DND-41 (cell line): ENCODE measurements around the gene ABCC12.

Experiments
- ATAC-seq: fragments of 200-7000 bp; cut with Tn5 transposase; 3 replicates; pipeline ENCODE4 v1.9.1; 2021; ENCODE audit warnings: low read depth; ENCODE audit not compliant: insufficient read depth
- DNase-seq: peaks from one replicate; pipeline ENCODE4 v3.0.0-alpha.2; 2020
- H2AFZ ChIP-seq: 2 replicates; pipeline ENCODE4 v1.6.0; 2012; ENCODE audit warnings: low read depth, low read length
- H3K27ac ChIP-seq: 2 replicates; pipeline ENCODE4 v1.5.1; 2012; ENCODE audit warnings: low read length, inconsistent platforms
- H3K27me3 ChIP-seq: fragments of 200-600 bp; sonication (generic); 2 replicates; pipeline ENCODE4 v1.6.0; 2012; ENCODE audit warnings: low read length, mild to moderate bottlenecking, inconsistent platforms; ENCODE audit not compliant: insufficient read depth, poor library complexity
- H3K36me3 ChIP-seq: 2 replicates; pipeline ENCODE4 v1.5.1; 2012; ENCODE audit warnings: low read length, inconsistent platforms; ENCODE audit not compliant: insufficient read depth
- H3K4me1 ChIP-seq: 2 replicates; pipeline ENCODE4 v1.5.1; 2012; ENCODE audit warnings: mild to moderate bottlenecking, low read length; ENCODE audit not compliant: insufficient read depth
- H3K4me2 ChIP-seq: 2 replicates; pipeline ENCODE4 v1.6.0; 2012; ENCODE audit warnings: mild to moderate bottlenecking, moderate library complexity, low read length, inconsistent platforms; ENCODE audit not compliant: insufficient read depth
- H3K4me3 ChIP-seq, 2 experiments: fragments of 200-600 bp in 1 of 2; shearing (Covaris generic) in 1 of 2; 2 replicates each; pipeline ENCODE4 v1.5.1; 2012 to 2016; ENCODE audit warnings: inconsistent platforms in 2 of 2, low read length in 2 of 2, mild to moderate bottlenecking in 2 of 2, low read depth in 1 of 2, moderate library complexity in 1 of 2
- H3K79me2 ChIP-seq: 2 replicates; pipeline ENCODE4 v1.6.0; 2012; ENCODE audit warnings: low read length, inconsistent platforms; ENCODE audit not compliant: insufficient read depth
- H3K9ac ChIP-seq: 2 replicates; pipeline ENCODE4 v1.6.0; 2012; ENCODE audit warnings: low read depth, mild to moderate bottlenecking, inconsistent platforms, low read length, moderate library complexity
- H3K9me3 ChIP-seq: 2 replicates; pipeline ENCODE4 v1.5.1; 2012; ENCODE audit warnings: low read length, moderate library complexity, mild to moderate bottlenecking, inconsistent platforms; ENCODE audit not compliant: insufficient read depth, severe bottlenecking
- H4K20me1 ChIP-seq: 2 replicates; pipeline ENCODE4 v1.6.0; 2012; ENCODE audit warnings: low read length; ENCODE audit not compliant: insufficient read depth
- EZH2 ChIP-seq: IDR thresholded peaks from 3 replicates; pipeline ENCODE4 v1.6.1; 2012; ENCODE audit warnings: borderline replicate concordance, low read depth, mild to moderate bottlenecking, moderate library complexity, low read length, inconsistent platforms; ENCODE audit not compliant: severe bottlenecking
- TF ChIP-seq, protein P1 (sequence below): IDR thresholded peaks from 2 replicates; pipeline ENCODE4 v1.5.1; 2012; ENCODE audit warnings: borderline replicate concordance, low read length, moderate library complexity, mild to moderate bottlenecking; ENCODE audit not compliant: poor library complexity, severe bottlenecking; ENCODE audit errors: extremely low read depth

ABCC12 gene

DNA sequence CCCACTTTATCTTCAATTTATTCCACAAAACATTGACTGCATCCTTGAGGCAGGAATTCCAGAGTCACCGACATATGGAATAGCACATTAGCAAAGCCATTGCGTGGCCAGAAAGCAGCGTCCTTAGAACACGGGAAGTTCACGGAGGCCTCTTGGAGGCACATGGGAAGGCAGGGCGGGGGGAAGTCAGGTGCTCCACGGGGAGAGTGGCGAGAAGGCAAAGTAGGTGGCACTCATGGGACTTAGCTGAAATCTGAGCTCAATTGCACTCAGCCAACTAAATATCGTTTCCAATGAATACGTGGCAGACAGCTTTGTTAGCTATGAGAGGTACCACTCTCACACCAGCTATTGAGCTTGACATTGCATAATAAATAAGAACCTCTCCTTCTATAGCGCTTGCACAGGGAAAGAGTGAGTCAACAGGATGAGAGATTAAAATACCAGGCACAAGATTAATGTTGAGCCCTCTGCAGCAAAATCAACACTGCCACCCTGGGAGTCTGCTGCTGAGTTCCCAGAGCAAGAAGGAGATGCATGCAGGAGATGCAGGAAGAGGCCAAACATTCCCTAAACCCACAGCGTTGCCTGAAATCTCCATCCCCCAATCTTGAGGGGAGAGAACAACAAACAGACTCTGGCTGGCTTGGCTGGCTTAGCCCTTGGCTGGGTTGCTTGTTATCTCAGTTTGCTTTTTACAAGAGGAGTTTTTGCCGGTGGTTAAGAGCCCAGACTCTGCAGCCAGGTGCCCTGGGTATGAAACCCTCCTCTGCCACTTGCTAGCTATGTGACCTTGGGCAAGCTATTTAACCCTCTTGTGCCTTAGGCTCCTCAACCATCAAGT, 28.8 kb downstream of the ABCC12 start:
- Histone ChIP-seq H3K79me2 (no peaks in the 10 kb centered on the region), H3K9ac (no peak overlapping the region), H3K4me1 (no peaks in the 10 kb centered on the region), H3K27ac (no peak overlapping the region), H3K36me3 (no peaks in the 10 kb centered on the region), H4K20me1 (no peaks in the 10 kb centered on the region), H3K27me3 (no peaks in the 10 kb centered on the region), H3K9me3 (no peaks in the 10 kb centered on the region), H3K4me3 (no peak overlapping the region), H2AFZ (no peak overlapping the region), H3K4me2 (no peak overlapping the region)
- TF ChIP-seq, protein P1, sequence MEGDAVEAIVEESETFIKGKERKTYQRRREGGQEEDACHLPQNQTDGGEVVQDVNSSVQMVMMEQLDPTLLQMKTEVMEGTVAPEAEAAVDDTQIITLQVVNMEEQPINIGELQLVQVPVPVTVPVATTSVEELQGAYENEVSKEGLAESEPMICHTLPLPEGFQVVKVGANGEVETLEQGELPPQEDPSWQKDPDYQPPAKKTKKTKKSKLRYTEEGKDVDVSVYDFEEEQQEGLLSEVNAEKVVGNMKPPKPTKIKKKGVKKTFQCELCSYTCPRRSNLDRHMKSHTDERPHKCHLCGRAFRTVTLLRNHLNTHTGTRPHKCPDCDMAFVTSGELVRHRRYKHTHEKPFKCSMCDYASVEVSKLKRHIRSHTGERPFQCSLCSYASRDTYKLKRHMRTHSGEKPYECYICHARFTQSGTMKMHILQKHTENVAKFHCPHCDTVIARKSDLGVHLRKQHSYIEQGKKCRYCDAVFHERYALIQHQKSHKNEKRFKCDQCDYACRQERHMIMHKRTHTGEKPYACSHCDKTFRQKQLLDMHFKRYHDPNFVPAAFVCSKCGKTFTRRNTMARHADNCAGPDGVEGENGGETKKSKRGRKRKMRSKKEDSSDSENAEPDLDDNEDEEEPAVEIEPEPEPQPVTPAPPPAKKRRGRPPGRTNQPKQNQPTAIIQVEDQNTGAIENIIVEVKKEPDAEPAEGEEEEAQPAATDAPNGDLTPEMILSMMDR = no peak
- no peak for TF ChIP-seq EZH2
- ATAC-seq (no peak), DNase-seq (no peak)

DNA sequence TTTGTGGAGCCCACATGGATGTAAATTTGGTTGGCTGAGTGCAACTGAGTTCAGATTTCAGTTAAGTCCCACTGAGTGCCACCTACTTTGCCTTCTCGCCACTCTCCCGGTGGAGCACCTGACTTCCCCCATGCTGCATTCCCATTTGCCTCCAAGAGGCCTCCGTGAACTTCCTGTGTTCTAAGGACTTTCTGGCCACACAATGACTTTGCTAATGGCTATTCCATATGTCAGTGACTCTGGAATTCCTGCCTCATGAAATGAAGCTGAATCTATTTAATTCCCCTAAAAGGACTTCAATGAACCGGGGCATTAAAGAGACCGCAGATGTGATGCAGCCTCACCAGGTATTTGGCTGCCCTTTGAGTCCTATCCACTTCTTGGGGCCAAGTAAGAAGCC, 29.9 kb downstream of the ABCC12 start:
- Histone ChIP-seq H3K79me2 (no peaks in the 10 kb centered on the region), H3K9ac (no peak overlapping the region), H3K9me3 (no peaks in the 10 kb centered on the region), H4K20me1 (no peaks in the 10 kb centered on the region), H2AFZ (no peak overlapping the region), H3K36me3 (no peaks in the 10 kb centered on the region), H3K4me2 (no peak overlapping the region), H3K4me1 (no peaks in the 10 kb centered on the region), H3K27me3 (no peaks in the 10 kb centered on the region), H3K4me3 (no peak overlapping the region), H3K27ac (no peak overlapping the region)
- TF ChIP-seq, protein P1 = no peak
- TF ChIP-seq EZH2 = no peak
- no peak for ATAC-seq
- DNase-seq = no peak

DNA sequence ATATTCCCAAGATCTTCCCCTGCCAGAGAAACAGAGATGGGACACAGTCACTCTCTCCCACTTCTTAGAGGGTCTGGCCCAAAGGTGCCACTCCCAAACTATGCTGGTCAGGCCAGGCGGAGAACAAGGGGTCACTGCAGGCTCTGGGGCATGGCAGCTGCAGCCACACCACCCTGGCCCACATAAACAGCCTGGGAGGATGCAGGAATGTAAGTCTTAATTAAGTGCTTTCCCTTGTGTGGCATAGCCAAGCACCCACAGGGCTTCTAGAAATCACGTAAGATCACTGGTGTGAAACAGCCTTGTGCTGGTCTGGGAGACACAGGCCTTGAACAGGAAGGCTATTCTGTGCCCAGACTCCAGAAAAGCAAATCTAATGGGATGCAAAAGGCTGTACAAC, 31.5 kb downstream of the ABCC12 start:
- no peak overlapping the region for H3K4me3 ChIP-seq
- H3K9me3 ChIP-seq = no peaks in the 10 kb centered on the region
- no peaks in the 10 kb centered on the region for H4K20me1 ChIP-seq
- H3K27me3 ChIP-seq = no peaks in the 10 kb centered on the region
- H3K9ac ChIP-seq = no peak overlapping the region
- ATAC-seq = no peak
- H3K4me2 ChIP-seq = no peak overlapping the region
- no peak overlapping the region for H2AFZ ChIP-seq
- no peak overlapping the region for H3K27ac ChIP-seq
- TF ChIP-seq, protein P1 = no peak
- no peak for TF ChIP-seq EZH2
- H3K4me1 ChIP-seq = no peaks in the 10 kb centered on the region
- no peaks in the 10 kb centered on the region for H3K79me2 ChIP-seq
- H3K36me3 ChIP-seq = no peaks in the 10 kb centered on the region
- DNase-seq = no peak
